GM18498 (cell line): Measurements from ENCODE around the gene WWP2.
A peak's percentile ranks its signal among the peaks of the same experiment; 100 is the strongest.
"Not testable (repeated sequence)": the region's sequence is repeated elsewhere in the genome, so short reads cannot be mapped to it uniquely, and the experiment has no call there.

ENCODE experiments used
- ATAC-seq: cut with Tn5 transposase; IDR thresholded peaks from one replicate; pipeline ENCODE4 v1.9.1; 2021; ENCODE audit warnings: mild to moderate bottlenecking, moderate library complexity; ENCODE audit not compliant: unreplicated experiment

The WWP2 gene

GRCh38 chr16:69745232-69745612 is 16.9 kb upstream of the WWP2 start:
- ATAC-seq: no peak

DNA sequence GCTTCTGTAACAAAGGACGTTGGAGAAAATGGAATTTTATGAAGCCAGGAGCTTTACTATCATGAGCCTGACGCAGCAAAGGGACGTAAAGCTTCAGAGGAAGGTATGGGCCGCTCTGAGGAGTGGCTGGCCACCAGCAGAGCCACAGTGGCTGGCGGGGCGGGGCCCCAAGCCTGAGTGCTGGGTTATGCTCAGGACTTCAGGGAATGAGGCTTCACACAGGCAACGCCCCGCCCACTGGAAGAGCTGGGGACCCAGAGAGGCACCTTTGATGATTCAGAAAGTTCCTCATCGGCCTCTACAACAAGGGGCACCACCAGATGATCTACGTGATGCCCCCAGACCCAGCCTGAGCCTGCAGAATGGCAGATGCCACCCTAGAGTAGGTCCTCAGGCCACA is 16.2 kb upstream of the WWP2 start:
- ATAC-seq: no peak

DNA sequence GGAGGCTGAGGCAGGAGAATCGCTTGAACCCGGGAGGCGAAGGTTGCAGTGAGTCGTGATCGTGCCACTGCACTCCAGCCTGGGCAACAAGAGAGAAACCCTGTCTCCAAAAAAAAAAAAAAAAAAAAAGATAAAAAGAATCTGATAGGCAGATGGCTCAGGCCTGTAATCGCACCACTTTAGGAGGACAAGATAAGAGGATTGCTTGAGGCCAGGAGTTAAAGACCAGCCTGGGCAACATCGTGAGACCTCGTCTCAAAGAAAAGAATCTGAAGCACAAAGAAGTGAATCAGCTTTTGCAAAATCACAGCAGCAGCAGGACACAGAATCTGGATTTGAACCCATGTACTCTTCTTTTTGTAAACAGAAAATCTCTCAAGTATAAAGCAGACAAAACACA is 15.0 kb upstream of the WWP2 start:
- ATAC-seq: no peak

DNA sequence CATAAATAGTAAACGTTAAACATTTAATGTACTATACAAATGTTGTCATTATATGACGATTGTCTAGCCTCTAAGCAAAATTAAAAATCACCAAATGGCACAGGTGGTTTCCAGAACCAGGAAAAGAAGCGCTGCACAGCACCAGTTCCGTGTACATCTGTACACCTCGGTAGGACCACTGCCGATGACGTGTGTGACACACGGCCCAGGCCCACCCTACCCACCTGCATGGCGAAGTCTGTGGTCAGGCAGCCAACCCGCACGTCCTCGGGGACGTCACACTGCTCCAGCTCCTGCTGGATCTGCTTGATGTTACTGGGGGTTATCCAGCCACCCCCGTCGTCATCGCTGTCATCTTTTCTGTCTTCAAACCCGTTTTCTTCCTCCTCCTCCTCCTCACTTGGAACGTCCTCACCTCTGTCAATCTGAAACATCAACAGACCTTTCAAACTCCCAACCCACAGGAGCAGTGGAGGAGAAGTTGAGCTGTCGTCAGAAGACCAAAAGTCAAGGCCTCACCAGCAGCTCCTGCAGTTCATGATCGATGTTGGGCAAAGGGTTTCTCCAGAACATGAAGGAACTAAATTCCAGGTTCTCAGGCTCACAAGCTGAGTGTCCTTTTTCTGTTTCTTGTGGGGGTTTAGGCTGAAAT is 13.3 kb upstream of the WWP2 start:
- no peak for ATAC-seq

DNA sequence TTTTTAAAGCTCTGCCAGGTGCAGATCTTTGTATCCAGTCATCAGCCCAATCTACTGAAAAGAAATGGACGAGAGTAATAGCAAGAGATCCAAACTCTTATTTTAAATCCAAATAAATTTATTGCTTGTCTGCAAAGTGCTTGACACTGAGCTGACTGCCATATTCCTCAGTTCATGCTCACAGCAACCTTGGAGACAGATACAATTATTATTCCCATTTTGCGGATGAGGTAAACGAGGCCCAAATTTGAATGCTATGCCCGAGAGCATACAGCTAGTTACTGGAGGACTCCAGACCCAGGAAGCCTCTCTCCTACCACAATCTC is 8.0 kb upstream of the WWP2 start:
- ATAC-seq: no peak

- peak; percentile 95 for ATAC-seq
Measured at GRCh38 chr16:69754469-69755310, 7.4 kb upstream of the WWP2 start, which contains the start of gene NOB1. Gene NOB1 (minus strand): TSS chr16:69754926. CDS start chr16:69754910, 16 bp downstream.

GRCh38 chr16:69756705-69757104 is 5.4 kb upstream of the WWP2 start:
- no peak for ATAC-seq

GRCh38 chr16:69757375-69757774 is 4.8 kb upstream of the WWP2 start:
- ATAC-seq: not testable (repeated sequence)

DNA sequence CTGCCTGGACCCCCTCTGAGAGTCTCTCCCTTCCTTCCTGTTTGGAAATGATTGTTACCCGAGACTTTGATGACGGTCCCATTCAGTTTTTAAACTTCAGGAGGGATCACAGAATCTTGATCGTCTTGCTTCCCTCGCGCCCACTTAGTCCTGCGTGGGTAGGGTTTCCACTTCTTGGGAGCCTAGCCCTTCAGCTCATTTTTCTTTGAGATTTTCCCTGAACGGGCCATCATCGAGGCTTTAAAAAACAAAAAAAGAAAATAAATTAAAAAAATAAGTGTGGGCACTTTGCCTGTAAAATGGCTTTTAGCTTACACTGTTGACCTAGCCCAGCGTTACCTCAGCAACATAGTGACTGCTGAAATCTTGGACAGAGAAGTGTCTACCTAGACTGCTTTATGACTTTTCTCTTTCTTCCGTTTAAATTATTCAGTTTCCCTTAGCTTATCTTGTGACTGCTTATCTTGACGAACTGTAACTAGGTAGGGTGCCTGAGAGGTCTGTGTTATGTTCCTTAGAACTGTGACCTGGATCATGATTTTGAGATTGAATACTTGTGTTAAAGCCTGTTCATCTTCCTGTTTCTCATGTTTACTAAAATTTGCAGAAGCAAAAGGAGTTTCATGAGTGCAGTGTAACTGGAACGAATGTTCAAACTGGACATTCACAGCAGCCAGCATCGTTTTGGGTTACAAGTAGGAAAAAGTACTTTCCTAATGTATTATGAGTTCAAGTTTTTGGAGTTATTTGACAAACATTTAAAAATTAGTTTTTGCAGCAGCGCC is 874 bp downstream of the WWP2 start:
- peak; percentile 12 for ATAC-seq

DNA sequence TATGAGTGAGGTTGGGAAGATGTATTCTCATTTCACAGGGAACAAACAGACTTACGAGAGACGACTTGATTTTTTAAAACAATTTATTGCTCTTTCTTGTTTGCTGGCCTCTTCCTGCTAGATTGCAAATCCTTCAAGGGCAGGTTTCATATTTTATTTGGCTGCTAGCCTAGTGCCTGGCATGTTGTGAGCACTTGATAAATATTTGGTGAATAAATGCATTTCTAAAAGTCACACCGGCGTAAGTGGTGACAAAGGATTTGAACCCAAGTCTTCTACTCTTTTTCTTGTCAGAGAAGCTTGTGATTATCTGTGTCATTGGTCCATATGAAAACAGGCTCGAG is 1.4 kb downstream of the WWP2 start:
- ATAC-seq: no peak

DNA sequence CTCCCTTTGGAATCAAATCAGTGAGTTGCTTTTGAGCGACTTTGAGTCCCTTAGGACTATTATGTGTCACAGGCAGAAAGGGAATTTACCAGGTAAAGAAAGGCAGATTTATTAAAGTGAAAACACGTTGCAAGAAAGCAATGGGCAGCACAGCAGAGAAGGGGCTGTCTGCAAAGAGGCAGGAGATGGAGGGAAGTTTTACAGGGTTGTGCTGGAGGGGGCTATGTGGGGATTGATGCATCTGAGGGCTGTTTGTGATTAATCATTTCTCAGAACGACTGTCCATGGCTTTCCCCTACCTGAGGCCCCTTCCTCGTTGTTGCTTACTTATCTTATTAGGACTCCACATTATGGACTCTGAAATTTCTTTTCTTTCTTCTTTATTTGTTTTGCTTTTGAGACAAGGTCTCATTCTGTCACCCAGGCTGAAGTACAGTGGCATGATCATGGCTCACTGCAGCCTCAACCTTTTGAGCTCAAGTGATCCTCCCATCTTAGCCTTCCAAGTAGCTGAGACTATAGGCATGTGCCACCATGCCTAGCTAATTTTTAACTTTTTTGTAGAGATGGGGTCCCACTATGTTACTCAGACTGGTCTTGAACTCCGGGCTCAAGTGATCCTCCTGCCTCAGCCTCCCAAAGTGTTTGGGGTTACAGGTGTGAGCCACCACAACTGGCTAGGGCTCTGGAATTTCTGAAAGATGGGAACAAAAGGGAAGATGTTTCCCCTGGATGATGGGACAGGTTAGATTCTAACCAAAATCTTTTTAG is 5.5 kb downstream of the WWP2 start:
- ATAC-seq: no peak

- no peak for ATAC-seq
Measured at GRCh38 chr16:69768666-69769065, 6.5 kb downstream of the WWP2 start.

GRCh38 chr16:69769404-69769803 is 7.3 kb downstream of the WWP2 start:
- no peak for ATAC-seq

DNA sequence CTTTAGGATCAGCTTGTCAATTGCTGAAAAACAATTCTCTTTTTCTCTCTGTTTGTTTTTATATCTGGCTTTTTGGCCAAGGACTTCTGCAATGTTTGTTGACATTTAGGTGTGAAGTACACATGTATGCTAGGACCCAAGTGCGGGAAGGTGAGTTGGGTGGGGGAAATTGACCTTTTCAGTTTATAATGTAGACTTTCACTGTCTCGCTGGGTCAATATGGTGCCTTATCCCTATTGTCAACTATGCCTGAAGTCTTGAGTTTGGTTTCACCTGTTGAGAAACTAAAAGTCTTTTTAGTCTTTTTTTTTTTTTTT is 9.5 kb downstream of the WWP2 start:
- ATAC-seq: no peak

GRCh38 chr16:69773260-69773947 is 11.3 kb downstream of the WWP2 start:
- no peak for ATAC-seq

- no peak for ATAC-seq
Measured at GRCh38 chr16:69775563-69775962, 13.4 kb downstream of the WWP2 start.

- no peak for ATAC-seq
Measured at GRCh38 chr16:69779724-69780123, 17.6 kb downstream of the WWP2 start.

GRCh38 chr16:69781118-69781517 is 19.0 kb downstream of the WWP2 start:
- ATAC-seq: no peak

GRCh38 chr16:69784586-69784985 is 22.5 kb downstream of the WWP2 start:
- ATAC-seq: no peak

DNA sequence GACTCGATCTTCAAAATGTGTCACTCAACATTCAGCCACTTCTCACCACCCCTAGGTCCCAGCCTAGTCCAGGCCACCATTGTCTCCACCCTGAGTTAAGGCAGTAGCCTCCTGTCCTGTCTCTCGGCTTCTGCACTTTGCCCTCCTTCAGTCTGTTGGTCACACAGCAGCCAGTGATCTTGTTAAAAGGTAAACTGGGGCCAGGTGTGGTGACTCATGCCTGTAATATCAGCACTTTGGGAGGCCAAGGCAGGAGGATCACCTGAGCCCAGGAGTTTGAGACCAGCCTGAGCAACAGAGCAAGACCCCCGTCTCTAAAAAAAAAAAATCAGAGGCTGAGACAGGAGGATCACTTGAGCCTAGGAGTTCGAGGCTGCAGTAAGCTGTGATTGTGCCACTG is 25.8 kb downstream of the WWP2 start:
- ATAC-seq: no peak

DNA sequence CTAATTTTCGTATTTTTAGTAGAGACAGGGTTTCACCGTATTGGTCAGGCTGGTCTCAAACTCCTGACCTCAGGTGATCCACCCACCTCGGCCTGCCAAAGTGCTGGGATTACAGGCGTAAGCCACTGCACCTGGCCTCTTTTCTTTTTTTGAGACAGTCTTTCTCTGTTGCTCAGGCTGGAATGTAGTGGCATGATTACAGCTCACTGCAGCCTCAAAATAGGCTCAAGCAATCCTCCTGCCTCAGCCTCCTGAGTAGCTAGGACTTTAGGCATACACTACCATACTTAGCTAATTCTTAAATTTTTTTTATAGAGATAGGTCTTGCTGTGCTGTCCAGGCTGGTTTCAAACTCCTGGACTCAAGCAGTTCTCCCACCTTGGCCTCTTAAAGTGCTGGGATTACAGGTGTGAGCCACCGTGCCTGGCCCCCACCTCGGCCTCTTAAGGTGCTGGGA is 29.3 kb downstream of the WWP2 start:
- ATAC-seq: not testable (repeated sequence)
